GM21360 (cell line): ENCODE measurements around the gene SERGEF.

Experiments
- ATAC-seq: cut with Tn5 transposase; IDR thresholded peaks from one replicate; pipeline ENCODE4 v1.9.1; 2021; ENCODE audit warnings: mild to moderate bottlenecking, moderate library complexity; ENCODE audit not compliant: unreplicated experiment

Gene SERGEF

GRCh38 chr11:17954395-17955252, 58.2 kb downstream of the SERGEF start:
- no peak for ATAC-seq

GRCh38 chr11:17952487-17952886, 60.4 kb downstream of the SERGEF start:
- ATAC-seq, result no peak

- ATAC-seq, result no peak
Observed at GRCh38 chr11:17951685-17952388, 61.0 kb downstream of the SERGEF start.

GRCh38 chr11:17950644-17951043, 62.2 kb downstream of the SERGEF start:
- ATAC-seq, result no peak

GRCh38 chr11:17948296-17948695, 64.6 kb downstream of the SERGEF start:
- ATAC-seq, result no peak

- ATAC-seq, result no peak
Observed at GRCh38 chr11:17939542-17939941, 73.3 kb downstream of the SERGEF start.

- no peak for ATAC-seq
Observed at GRCh38 chr11:17936790-17937189, 76.1 kb downstream of the SERGEF start.

- no peak for ATAC-seq
Observed at GRCh38 chr11:17934194-17934593, 78.7 kb downstream of the SERGEF start.

- ATAC-seq, result no peak
Observed at GRCh38 chr11:17933708-17934107, 79.1 kb downstream of the SERGEF start.

- ATAC-seq, result no peak
Observed at GRCh38 chr11:17932472-17932871, 80.4 kb downstream of the SERGEF start.

GRCh38 chr11:17931595-17931994, 81.3 kb downstream of the SERGEF start:
- ATAC-seq, result no peak

GRCh38 chr11:17930544-17931125, 82.2 kb downstream of the SERGEF start:
- ATAC-seq, result no peak

- no peak for ATAC-seq
Observed at GRCh38 chr11:17929171-17929570, 83.7 kb downstream of the SERGEF start.

- ATAC-seq, result no peak
Observed at GRCh38 chr11:17927681-17928343, 85.0 kb downstream of the SERGEF start.

- no peak for ATAC-seq
Observed at GRCh38 chr11:17927041-17927440, 85.8 kb downstream of the SERGEF start.

- no peak for ATAC-seq
Observed at GRCh38 chr11:17924713-17925112, 88.1 kb downstream of the SERGEF start.

- ATAC-seq, result no peak
Observed at GRCh38 chr11:17923217-17923616, 89.6 kb downstream of the SERGEF start.

- ATAC-seq, result no peak
Observed at GRCh38 chr11:17922416-17922788, 90.4 kb downstream of the SERGEF start.

GRCh38 chr11:17921659-17922415, 91.0 kb downstream of the SERGEF start:
- no peak for ATAC-seq

GRCh38 chr11:17918049-17918605, 94.7 kb downstream of the SERGEF start:
- no peak for ATAC-seq
